H1 (cell line): ENCODE measurements around the gene SEMA6A. TPM values are rescaled to one million over a fixed set of nuclear protein-coding genes. Genes with fewer than 3 reads are reported as not detected.

ENCODE experiments used
- CTCF ChIA-PET: fragments of 300-600 bp; sonication (Branson Sonifier 250); formaldehyde crosslinking; loops from one replicate; lab custom pipeline; 2021; ENCODE audit not compliant: partially characterized antibody; lab: Charles Lee
- POLR2A ChIA-PET: fragments of 300-600 bp; sonication (Branson Sonifier 250); formaldehyde crosslinking; loops from one replicate; lab custom pipeline; 2021; ENCODE audit warnings: inconsistent platforms; ENCODE audit not compliant: partially characterized antibody; lab: Charles Lee
- DNase-seq, 2 experiments: peaks; one replicate each; pipeline versions ENCODE4 v3.0.0 to v3.0.0-alpha.2; 2010 to 2022; ENCODE audit warnings: low spot score in 2 of 2, low read depth in 1 of 2, mixed read lengths in 1 of 2
- FAIRE-seq: peaks from 2 replicates; lab custom pipeline; 2011; peaks lifted over from hg19 to GRCh38; lab: Jason Lieb, UNC
- H2AFZ ChIP-seq: 2 replicates; pipeline ENCODE4 v1.8.1; 2012; ENCODE audit warnings: low read length, inconsistent platforms
- H2AK5ac ChIP-seq: 2 replicates; pipeline ENCODE4 v1.6.1; 2013; ENCODE audit warnings: low read depth, low read length
- H2BK120ac ChIP-seq: replicated peaks from 2 replicates; pipeline ENCODE3; 2013; ENCODE audit warnings: low read depth, low read length, inconsistent platforms
- H2BK12ac ChIP-seq: 2 replicates; pipeline ENCODE4 v1.6.1; 2013; ENCODE audit warnings: low read depth, low read length
- H2BK15ac ChIP-seq: 2 replicates; pipeline ENCODE4 v1.6.1; 2013; ENCODE audit warnings: low read length
- H2BK20ac ChIP-seq: 2 replicates; pipeline ENCODE4 v1.6.1; 2013; ENCODE audit warnings: low read length
- H2BK5ac ChIP-seq: 2 replicates; pipeline ENCODE4 v1.6.1; 2013; ENCODE audit warnings: low read depth, low read length
- H3K14ac ChIP-seq: 2 replicates; pipeline ENCODE4 v1.6.1; 2013; ENCODE audit warnings: inconsistent platforms; ENCODE audit not compliant: insufficient read length
- H3K18ac ChIP-seq: 2 replicates; pipeline ENCODE4 v1.6.1; 2013; ENCODE audit warnings: low read length; ENCODE audit errors: extremely low read depth
- H3K23ac ChIP-seq: 2 replicates; pipeline ENCODE4 v1.6.1; 2013; ENCODE audit warnings: inconsistent platforms; ENCODE audit not compliant: insufficient read length
- H3K23me2 ChIP-seq: 2 replicates; pipeline ENCODE4 v1.6.1; 2013; ENCODE audit warnings: low read depth, low read length
- H3K27ac ChIP-seq: 2 replicates; pipeline ENCODE4 v1.6.1; 2011; ENCODE audit warnings: low read depth, low read length, inconsistent platforms
- H3K27me3 ChIP-seq, 4 experiments: replicated peaks in 1 of 4; 1 replicate in 1 of 4; 2 replicates in 3 of 4; pipeline versions ENCODE4 v1.6.1 to v1.8.1; 2011 to 2013; ENCODE audit warnings: low read length in 3 of 4, mild to moderate bottlenecking in 3 of 4, inconsistent platforms in 2 of 4, mixed read lengths in 2 of 4, moderate library complexity in 1 of 4; ENCODE audit not compliant: control insufficient read depth in 3 of 4, insufficient read depth in 3 of 4; ENCODE audit errors: extremely low read depth in 1 of 4
- H3K36me3 ChIP-seq, 4 experiments: 2 replicates each; pipeline versions ENCODE4 v1.6.1 to v1.8.1; 2011 to 2013; ENCODE audit warnings: mild to moderate bottlenecking in 4 of 4, low read length in 3 of 4, moderate library complexity in 2 of 4, control low read depth in 1 of 4, inconsistent platforms in 1 of 4; ENCODE audit not compliant: insufficient read depth in 4 of 4, control insufficient read depth in 2 of 4
- H3K4ac ChIP-seq: replicated peaks from 2 replicates; pipeline ENCODE3; 2013; ENCODE audit warnings: low read length, low read depth, mixed read lengths, inconsistent platforms; ENCODE audit not compliant: insufficient read length
- H3K4me1 ChIP-seq, 4 experiments: replicated peaks in 1 of 4; 1 replicate in 1 of 4; 2 replicates in 3 of 4; pipeline versions ENCODE4 v1.6.1 to v1.8.1; 2011 to 2013; ENCODE audit warnings: low read length in 3 of 4, inconsistent platforms in 2 of 4, mixed read lengths in 1 of 4; ENCODE audit not compliant: insufficient read depth in 4 of 4, control insufficient read depth in 3 of 4
- H3K4me2 ChIP-seq, 2 experiments: 2 replicates each; pipeline versions ENCODE4 v1.6.1 to v1.8.1; 2011 to 2013; ENCODE audit warnings: low read depth in 2 of 2, low read length in 2 of 2, control low read depth in 1 of 2, inconsistent platforms in 1 of 2, mild to moderate bottlenecking in 1 of 2; ENCODE audit not compliant: insufficient read depth in 1 of 2
- H3K4me3 ChIP-seq, 4 experiments: fragments of 200-600, 300-600 bp in 1 of 4; sonication (generic), shearing (Covaris generic), sonication (Bioruptor Twin) in 1 of 4; 2 replicates each; pipeline versions ENCODE4 v1.5.1 to v1.8.1; 2011 to 2016; ENCODE audit warnings: low read length in 4 of 4, low read depth in 3 of 4, control low read depth in 2 of 4, inconsistent platforms in 2 of 4, mild to moderate bottlenecking in 2 of 4, mixed read lengths in 1 of 4, moderate library complexity in 1 of 4; ENCODE audit not compliant: insufficient read depth in 2 of 4; ENCODE audit errors: extremely low read depth in 1 of 4
- H3K56ac ChIP-seq: replicated peaks from 2 replicates; pipeline ENCODE3; 2013; ENCODE audit warnings: low read depth, mild to moderate bottlenecking, mixed read lengths, low read length, inconsistent platforms; ENCODE audit not compliant: insufficient read length
- H3K79me1 ChIP-seq: 2 replicates; pipeline ENCODE4 v1.6.1; 2013; ENCODE audit warnings: low read depth, low read length, control low read depth
- H3K79me2 ChIP-seq, 2 experiments: 2 replicates each; pipeline versions ENCODE4 v1.6.1 to v1.8.1; 2012 to 2013; ENCODE audit warnings: low read length in 2 of 2, mild to moderate bottlenecking in 2 of 2, inconsistent platforms in 1 of 2; ENCODE audit not compliant: insufficient read depth in 2 of 2, control insufficient read depth in 1 of 2
- H3K9ac ChIP-seq, 4 experiments: replicated peaks in 1 of 4; 1 replicate in 1 of 4; 2 replicates in 3 of 4; pipeline versions ENCODE4 v1.6.1 to v1.8.1; 2011 to 2013; ENCODE audit warnings: low read depth in 3 of 4, low read length in 3 of 4, control low read depth in 2 of 4, mild to moderate bottlenecking in 2 of 4, moderate library complexity in 2 of 4, inconsistent platforms in 1 of 4; ENCODE audit errors: extremely low read depth in 1 of 4
- H3K9me3 ChIP-seq, 2 experiments: 2 replicates each; pipeline versions ENCODE4 v1.6.1 to v1.8.1; 2012 to 2013; ENCODE audit warnings: mild to moderate bottlenecking in 2 of 2, moderate library complexity in 2 of 2, control low read depth in 1 of 2, inconsistent platforms in 1 of 2, low read depth in 1 of 2, low read length in 1 of 2, mixed read lengths in 1 of 2; ENCODE audit not compliant: insufficient read depth in 2 of 2
- H4K20me1 ChIP-seq, 2 experiments: replicated peaks in 1 of 2; 2 replicates each; pipeline versions ENCODE3 to v1.8.1; 2011 to 2013; ENCODE audit warnings: inconsistent platforms in 2 of 2, low read length in 2 of 2, mild to moderate bottlenecking in 1 of 2; ENCODE audit not compliant: insufficient read depth in 2 of 2, control insufficient read depth in 1 of 2
- H4K5ac ChIP-seq: 2 replicates; pipeline ENCODE4 v1.6.1; 2013; ENCODE audit warnings: low read length, low read depth, mixed read lengths, inconsistent platforms; ENCODE audit not compliant: insufficient read length
- H4K8ac ChIP-seq: 2 replicates; pipeline ENCODE4 v1.8.0; 2013; ENCODE audit warnings: mild to moderate bottlenecking, moderate library complexity, low read length, inconsistent platforms; ENCODE audit not compliant: insufficient read depth; ENCODE audit errors: extremely low read depth
- H4K91ac ChIP-seq: replicated peaks from 2 replicates; pipeline ENCODE3; 2013; ENCODE audit warnings: low read length, mixed read lengths, inconsistent platforms; ENCODE audit not compliant: insufficient read length
- POU5F1 ChIP-seq: IDR thresholded peaks from 2 replicates; pipeline ENCODE4 v1.6.1; 2011; ENCODE audit warnings: low read depth, mild to moderate bottlenecking, low read length, moderate library complexity
- polyA plus RNA-seq, 7 experiments: library from polyadenylated mRNA; depleted of rRNA in 3 of 7; stranded (reverse) in 5 of 7; unstranded in 2 of 7; fragments of >200 nt in 5 of 7; fragments of 200-250 nt in 2 of 7; gene quantifications; 1 replicate in 5 of 7; 2 replicates in 1 of 7; 4 replicates in 1 of 7; pipeline versions ENCODE4 v1.2.1 to v1.2.3, GENCODE V29; 2011 to 2013; ENCODE audit warnings: missing spikeins in 2 of 7, mixed read lengths in 2 of 7
- total RNA-seq: library from RNA; stranded (reverse); fragmentation: NEBNext Ultra II Directional; extraction: Animal tissue kit (Norgen Biotek cat#: 25700); gene quantifications from 2 replicates; pipeline ENCODE4 v1.2.1, GENCODE V29; 2021

The SEMA6A gene
- total and polyA plus RNA-seq, 2 of the 8 experiments (the other 6 are each of a cell fraction or from before 2014, with no cell fraction given), result 78.3 to 277 TPM

DNA sequence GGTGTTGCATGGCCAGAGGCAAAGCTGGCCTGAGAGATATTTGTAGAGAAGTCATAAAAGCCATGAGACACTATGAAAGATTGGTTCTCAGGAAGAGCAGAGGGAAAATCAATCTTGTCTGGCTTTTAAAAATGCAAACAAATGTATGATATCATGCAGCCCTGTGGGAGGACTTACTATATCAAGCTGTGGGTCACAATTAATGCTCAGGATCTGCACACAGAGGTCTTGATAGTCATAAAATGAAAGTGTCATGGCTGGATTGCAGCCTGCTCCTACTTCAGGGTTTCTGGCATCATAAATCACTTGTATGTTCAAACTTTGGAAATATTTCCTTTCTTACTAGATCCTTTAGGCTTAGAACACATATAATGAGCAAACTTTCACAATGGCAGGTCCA, 151.5 kb downstream of the SEMA6A start:
- no peak overlapping the region for H3K56ac ChIP-seq
- H3K79me2 ChIP-seq, result no peaks in the 10 kb centered on the region
- no peaks in the 10 kb centered on the region for H3K36me3 ChIP-seq
- no peak overlapping the region for H2BK12ac ChIP-seq
- no peak overlapping the region for H4K91ac ChIP-seq
- no peak overlapping the region for H3K4me3 ChIP-seq
- H3K9ac ChIP-seq, result no peak overlapping the region
- H2AFZ ChIP-seq, result no peak overlapping the region
- H4K20me1 ChIP-seq, result no peaks in the 10 kb centered on the region
- H3K23me2 ChIP-seq, result no peaks in the 10 kb centered on the region
- TF ChIP-seq POU5F1, result no peak
- H3K27ac ChIP-seq, result no peak overlapping the region
- no peaks in the 10 kb centered on the region for H3K4me1 ChIP-seq
- H2BK20ac ChIP-seq, result no peak overlapping the region
- no peak overlapping the region for H3K14ac ChIP-seq
- H4K8ac ChIP-seq, result no peak overlapping the region
- H3K18ac ChIP-seq, result no peak overlapping the region
- H2AK5ac ChIP-seq, result no peak overlapping the region
- H3K9me3 ChIP-seq, result no peaks in the 10 kb centered on the region
- no peak overlapping the region for H2BK15ac ChIP-seq
- no peak overlapping the region for H4K5ac ChIP-seq
- CTCF ChIA-PET, result interaction anchor here (0.6 to 0.9 kb wide), 2 partner anchors 17 to 18 kb away, joined by 3 read pairs; no protein-coding TSS in a partner anchor
- H3K79me1 ChIP-seq, result no peaks in the 10 kb centered on the region; the same call in 1 of the 2 replicates
- POLR2A ChIA-PET, result interaction anchor here (1.2 kb wide), 1 partner anchor 10 kb away, joined by 3 read pairs; no protein-coding TSS in a partner anchor
- FAIRE-seq (no peak), DNase-seq (no peak)
- no peak overlapping the region for H2BK120ac ChIP-seq
- no peaks in the 10 kb centered on the region for H3K27me3 ChIP-seq
- no peak overlapping the region for H3K4ac ChIP-seq
- H3K4me2 ChIP-seq, result no peak overlapping the region
- no peak overlapping the region for H2BK5ac ChIP-seq
- no peak overlapping the region for H3K23ac ChIP-seq
